ENCODE measurements around the gene NOL4L. TPM values are rescaled to one million over a fixed set of nuclear protein-coding genes. Genes with fewer than 3 reads are reported as not detected.

The NOL4L gene
- total and polyA plus RNA-seq, 5 experiments from 2014 or later = 10.0 to 66.1 (median 21.5) TPM

- Mint-ChIP-seq H3K27ac (peak overlapping the region in 3 of 10 donors; percentile 11 to 41 (median 25)), H3K4me1 (peaks cover 11 to 35% (median 26%) of the 10 kb centered on the region in 4 donors), H3K27me3 (no peaks in the 10 kb centered on the region), H3K36me3 (peaks cover 0 to 41% (median 4%) of the 10 kb centered on the region in 3 donors), H3K9me3 (no peaks in the 10 kb centered on the region), H3K4me3 (no peak overlapping the region)
- no peak for DNase-seq
- no peak for ATAC-seq
- POLR2A ChIA-PET = interaction anchor here (0.6 to 1.1 kb wide), 3 partner anchors 38 to 198 kb away, joined by 3 read pairs; no protein-coding TSS in a partner anchor
Measured at GRCh38 chr20:32455901-32456701, 129.0 kb downstream of the NOL4L start.

DNA sequence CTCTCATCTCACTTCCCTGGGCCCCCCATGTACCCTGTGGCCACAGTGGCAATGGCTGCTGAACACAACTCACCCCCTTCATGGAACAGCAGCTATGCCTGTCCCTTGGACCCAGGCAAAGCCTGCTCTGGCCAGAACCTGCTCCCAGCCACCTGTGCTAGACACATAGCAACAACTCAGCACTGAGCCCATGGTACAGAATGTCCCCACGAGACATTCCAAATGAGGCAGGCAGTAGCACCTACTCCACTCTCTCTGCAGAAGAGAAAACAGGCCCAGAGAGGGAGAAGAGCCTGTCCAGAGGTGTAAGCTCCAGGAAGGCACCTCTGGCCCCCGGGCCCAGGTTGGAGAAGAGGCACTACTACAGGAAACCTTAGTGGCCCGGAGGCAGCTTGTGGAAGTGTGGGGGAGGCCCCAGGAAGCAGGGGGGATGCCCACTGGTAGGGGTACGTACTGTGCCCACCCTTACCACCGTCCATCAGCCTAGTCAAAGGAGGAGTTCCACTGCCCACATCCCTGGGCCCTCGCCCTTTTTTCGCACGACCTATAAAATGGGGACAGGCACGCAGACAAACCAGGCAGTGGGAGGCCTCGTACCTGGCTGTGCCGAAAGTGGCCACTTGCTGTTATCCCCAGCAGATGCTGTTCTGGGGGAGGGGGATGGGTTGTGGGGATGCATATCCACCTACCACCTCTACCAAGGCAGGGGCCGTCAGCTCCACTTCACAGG lies 129.8 kb downstream of the NOL4L start:
- H3K4me1 Mint-ChIP-seq = peaks cover 11 to 36% (median 26%) of the 10 kb centered on the region in 4 donors
- no peak overlapping the region for H3K4me3 Mint-ChIP-seq
- H3K9me3 Mint-ChIP-seq = no peaks in the 10 kb centered on the region
- H3K27ac Mint-ChIP-seq = peak overlapping the region; percentile 13 to 92 (median 70)
- POLR2A ChIA-PET = interaction anchor here (0.6 to 1.1 kb wide), 2 partner anchors 84 to 199 kb away, joined by 3 read pairs; no protein-coding TSS in a partner anchor
- H3K27me3 Mint-ChIP-seq = no peaks in the 10 kb centered on the region
- ATAC-seq (no peak), DNase-seq (no peak)
- peaks cover 0 to 42% (median 4%) of the 10 kb centered on the region in 3 donors for H3K36me3 Mint-ChIP-seq

- Mint-ChIP-seq H3K9me3 (no peaks in the 10 kb centered on the region), H3K36me3 (peaks cover 0 to 47% (median 4%) of the 10 kb centered on the region in 3 donors), H3K27ac (peak overlapping the region; percentile 62 to 93 (median 80)), H3K4me3 (no peak overlapping the region), H3K27me3 (no peaks in the 10 kb centered on the region), H3K4me1 (peaks cover 17 to 44% (median 26%) of the 10 kb centered on the region in 4 donors)
- ATAC-seq (no peak), DNase-seq (no peak)
- POLR2A ChIA-PET = interaction anchor here (0.5 to 1.4 kb wide), 5 partner anchors 13 to 518 kb away, joined by 3 to 4 read pairs (median 3); no protein-coding TSS in a partner anchor
Measured at GRCh38 chr20:32454164-32455145, 130.7 kb downstream of the NOL4L start.

GRCh38 chr20:32453467-32454163 lies 131.5 kb downstream of the NOL4L start:
- H3K4me1 Mint-ChIP-seq = peaks cover 18 to 47% (median 27%) of the 10 kb centered on the region in 4 donors
- POLR2A ChIA-PET = interaction anchor here (0.6 to 1.4 kb wide), 4 partner anchors 14 to 51 kb away, joined by 3 to 4 read pairs (median 3); no protein-coding TSS in a partner anchor
- DNase-seq = no peak
- peaks cover 0 to 54% (median 4%) of the 10 kb centered on the region in 3 donors for H3K36me3 Mint-ChIP-seq
- H3K4me3 Mint-ChIP-seq = no peak overlapping the region
- peak overlapping the region in 8 of 10 donors; percentile 35 to 94 (median 76) for H3K27ac Mint-ChIP-seq
- H3K9me3 Mint-ChIP-seq = no peaks in the 10 kb centered on the region
- H3K27me3 Mint-ChIP-seq = no peaks in the 10 kb centered on the region
- ATAC-seq = no peak

DNA sequence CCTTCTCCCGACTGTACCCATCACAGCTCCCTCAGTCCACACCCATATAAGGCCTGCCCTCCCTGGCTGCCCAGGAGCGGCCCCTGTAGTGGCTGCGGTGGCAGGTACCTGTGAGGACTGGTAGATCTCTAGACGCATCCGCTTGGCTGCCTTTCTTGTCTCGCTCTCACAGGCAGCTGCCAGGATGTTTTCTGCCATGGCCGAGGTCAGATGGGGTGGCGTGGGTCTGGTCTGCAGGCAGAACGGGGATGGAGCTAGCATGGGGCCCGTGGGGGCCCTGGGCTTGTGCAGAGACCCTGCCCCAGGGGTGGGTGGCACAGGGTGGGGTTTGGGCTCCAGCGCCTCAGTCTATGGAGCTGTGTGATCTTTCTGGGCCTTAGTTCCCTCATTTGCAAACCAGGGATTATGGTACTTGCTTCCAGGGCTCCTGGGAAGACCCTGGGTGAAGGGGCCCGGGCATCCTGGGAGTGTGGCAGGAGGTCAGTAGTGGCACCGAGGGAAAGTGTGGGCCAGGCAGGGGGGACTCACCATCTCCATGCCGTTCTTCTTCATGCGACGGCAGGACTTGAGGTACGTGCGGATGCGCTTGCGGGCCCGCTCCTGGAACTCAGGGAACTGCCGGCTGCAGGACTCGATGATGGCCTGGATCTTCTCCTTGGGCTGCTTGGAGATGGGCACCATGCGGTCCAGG lies 132.2 kb downstream of the NOL4L start:
- Mint-ChIP-seq H3K36me3 (peaks cover 0 to 58% (median 4%) of the 10 kb centered on the region in 3 donors), H3K27me3 (no peaks in the 10 kb centered on the region), H3K9me3 (no peaks in the 10 kb centered on the region), H3K4me1 (peaks cover 12 to 44% (median 22%) of the 10 kb centered on the region in 4 donors), H3K27ac (peak overlapping the region; percentile 69 to 94 (median 90)), H3K4me3 (peak overlapping the region in 3 of 10 donors; percentile 4 to 48 (median 28))
- ATAC-seq = peak; percentile 38 to 47
- POLR2A ChIA-PET = interaction anchor here (0.5 to 1.4 kb wide), 3 partner anchors 14 to 866 kb away, joined by 3 to 5 read pairs (median 4); no protein-coding TSS in a partner anchor
- no peak for DNase-seq

GRCh38 chr20:32451682-32452461 lies 133.3 kb downstream of the NOL4L start:
- H3K36me3 Mint-ChIP-seq = peaks cover 0 to 68% (median 4%) of the 10 kb centered on the region in 3 donors
- no peaks in the 10 kb centered on the region for H3K9me3 Mint-ChIP-seq
- POLR2A ChIA-PET = no interaction called here
- DNase-seq (no peak), ATAC-seq (no peak)
- peak overlapping the region in 1 of 10 donors; percentile 43 for H3K4me3 Mint-ChIP-seq
- H3K27me3 Mint-ChIP-seq = no peaks in the 10 kb centered on the region
- peak overlapping the region; percentile 25 to 94 (median 84) for H3K27ac Mint-ChIP-seq
- peaks cover 11 to 45% (median 27%) of the 10 kb centered on the region in 4 donors for H3K4me1 Mint-ChIP-seq

- peaks cover 15 to 51% (median 30%) of the 10 kb centered on the region in 4 donors for H3K4me1 Mint-ChIP-seq
- no peak overlapping the region for H3K4me3 Mint-ChIP-seq
- POLR2A ChIA-PET = no interaction called here
- H3K9me3 Mint-ChIP-seq = no peaks in the 10 kb centered on the region
- ATAC-seq = no peak
- H3K27me3 Mint-ChIP-seq = no peaks in the 10 kb centered on the region
- no peak for DNase-seq
- H3K36me3 Mint-ChIP-seq = peaks cover 0 to 72% (median 4%) of the 10 kb centered on the region in 3 donors
- H3K27ac Mint-ChIP-seq = peak overlapping the region; percentile 14 to 93 (median 82)
Measured at GRCh38 chr20:32451340-32451681, 133.8 kb downstream of the NOL4L start.

DNA sequence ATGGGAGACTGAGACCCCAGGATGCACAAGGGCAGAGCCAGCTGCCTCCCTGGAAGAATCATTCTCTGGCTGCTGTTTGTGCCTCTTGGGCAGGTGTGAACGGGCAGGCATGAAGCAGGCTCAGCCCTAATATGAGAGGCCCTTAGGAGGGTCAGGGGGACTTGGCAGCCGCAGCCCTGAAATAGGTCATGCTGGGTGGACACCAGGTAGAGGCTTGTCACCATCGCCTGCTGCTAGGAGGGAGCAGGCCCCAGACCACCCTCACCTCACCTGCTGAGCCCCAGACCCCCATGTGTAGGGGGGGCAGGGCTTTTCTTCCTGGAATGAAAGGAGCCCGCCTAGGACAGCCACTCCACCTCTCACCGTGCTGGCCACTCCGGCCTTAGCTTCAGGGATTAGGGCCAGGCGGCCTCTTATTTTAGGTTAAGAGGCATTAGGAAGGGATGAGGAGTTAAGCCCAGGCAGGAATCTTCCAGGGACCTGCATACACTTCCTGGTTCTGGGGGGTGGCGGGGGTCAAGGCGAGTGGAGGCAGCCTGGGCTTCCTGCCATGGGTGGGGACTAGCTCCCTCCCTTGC lies 134.6 kb downstream of the NOL4L start:
- Mint-ChIP-seq H3K4me1 (peaks cover 17 to 54% (median 30%) of the 10 kb centered on the region in 4 donors), H3K9me3 (no peaks in the 10 kb centered on the region), H3K4me3 (no peak overlapping the region), H3K27me3 (no peaks in the 10 kb centered on the region), H3K27ac (peak overlapping the region; percentile 45 to 93 (median 86)), H3K36me3 (peaks cover 0 to 77% (median 4%) of the 10 kb centered on the region in 3 donors)
- ATAC-seq = no peak
- POLR2A ChIA-PET = no interaction called here
- DNase-seq = no peak

- Mint-ChIP-seq H3K27ac (peak overlapping the region; percentile 45 to 93 (median 86)), H3K4me3 (no peak overlapping the region), H3K27me3 (no peaks in the 10 kb centered on the region), H3K9me3 (no peaks in the 10 kb centered on the region), H3K4me1 (peaks cover 23 to 55% (median 33%) of the 10 kb centered on the region in 4 donors), H3K36me3 (peaks cover 0 to 77% (median 4%) of the 10 kb centered on the region in 3 donors)
- no peak for ATAC-seq
- POLR2A ChIA-PET = interaction anchor here (1.6 kb wide), 1 partner anchor 61 kb away, joined by 3 read pairs; no protein-coding TSS in a partner anchor
- no peak for DNase-seq
Measured at GRCh38 chr20:32449890-32450401, 135.2 kb downstream of the NOL4L start.

Data from naive thymus-derived CD8-positive, alpha-beta T cell (primary cell).